K562 (cell line): ENCODE results near the gene TSC22D3. TPM values are rescaled to one million over a fixed set of nuclear protein-coding genes. Genes with fewer than 3 reads are reported as not detected.

Experiments
- ATF1 ChIP-seq, 2 experiments: fragments of 450-650 bp in 1 of 2; IDR thresholded peaks; 2 replicates each; pipeline ENCODE4 v1.6.1; 2016; ENCODE audit warnings: missing compliant biosample characterization in 1 of 2, missing genetic modification characterization in 1 of 2
- BCLAF1 ChIP-seq, 2 experiments: fragments of 450-650 bp in 1 of 2; IDR thresholded peaks; 2 replicates each; pipeline ENCODE4 v1.6.1; 2011 to 2017; ENCODE audit warnings: low read depth in 2 of 2, antibody characterized with exemption in 1 of 2, borderline replicate concordance in 1 of 2, low read length in 1 of 2, mild to moderate bottlenecking in 1 of 2, mixed read lengths in 1 of 2; ENCODE audit not compliant: control insufficient read depth in 1 of 2
- BHLHE40 ChIP-seq: IDR thresholded peaks from 2 replicates; pipeline ENCODE4 v1.6.1; 2011; ENCODE audit warnings: low read length, improper control_type of control experiment
- CHD1 ChIP-seq: fragments of 200-600 bp; sonication (generic); IDR thresholded peaks from one replicate; pipeline ENCODE4 v1.6.1; 2012; ENCODE audit warnings: mild to moderate bottlenecking, moderate library complexity, low read length, inconsistent platforms
- CXXC5 ChIP-seq: fragments of 250-450 bp; sonication (Bioruptor Pico); IDR thresholded peaks from 2 replicates; pipeline ENCODE4 v1.8.0; 2022; ENCODE audit warnings: inconsistent platforms, mild to moderate bottlenecking, moderate library complexity
- JUND ChIP-seq, 2 experiments: IDR thresholded peaks; 2 replicates in 1 of 2; 3 replicates in 1 of 2; pipeline ENCODE4 v1.6.1; 2011; ENCODE audit warnings: borderline replicate concordance in 2 of 2, low read depth in 2 of 2, low read length in 2 of 2, improper control_type of control experiment in 1 of 2, missing biosample characterization in 1 of 2, missing genetic modification characterization in 1 of 2, missing genetic modification reagents in 1 of 2
- KLF6 ChIP-seq: fragments of 250-450 bp; sonication (Bioruptor Pico); IDR thresholded peaks from 2 replicates; pipeline ENCODE4 v1.4.0; 2020; ENCODE audit warnings: mild to moderate bottlenecking, moderate library complexity, borderline replicate concordance
- MAZ ChIP-seq, 2 experiments: fragments of 450-650 bp in 1 of 2; sonication (generic) in 1 of 2; formaldehyde crosslinking; IDR thresholded peaks in 1 of 2; conservative IDR thresholded peaks in 1 of 2; 2 replicates each; pipeline versions ENCODE4 v1.4.0 to v1.5.0; 2020; ENCODE audit warnings: mild to moderate bottlenecking in 1 of 2, missing genetic modification reagents in 1 of 2
- MEF2A ChIP-seq: IDR thresholded peaks from 2 replicates; pipeline ENCODE4 v1.6.1; 2011; ENCODE audit warnings: low read depth, mild to moderate bottlenecking, low read length, moderate library complexity; ENCODE audit not compliant: control insufficient read depth
- MYNN ChIP-seq, 2 experiments: sonication (generic); formaldehyde crosslinking in 1 of 2; IDR thresholded peaks; 2 replicates each; pipeline versions ENCODE4 v1.5.0 to v1.6.1; 2016 to 2020; ENCODE audit warnings: antibody characterized with exemption in 1 of 2, missing genetic modification reagents in 1 of 2
- NEUROD1 ChIP-seq: fragments of 150-350 bp; IDR thresholded peaks from 2 replicates; pipeline ENCODE4 v1.6.1; 2014; ENCODE audit warnings: borderline replicate concordance, low read length, low read depth; ENCODE audit not compliant: partially characterized antibody
- NFE2L1 ChIP-seq: fragments of 450-650 bp; IDR thresholded peaks from 2 replicates; pipeline ENCODE4 v1.6.1; 2016; ENCODE audit warnings: missing genetic modification characterization, low read depth, mild to moderate bottlenecking, missing compliant biosample characterization, moderate library complexity, borderline replicate concordance
- OTX1 ChIP-seq: fragments of 450-650 bp; formaldehyde crosslinking; IDR thresholded peaks from 2 replicates; pipeline ENCODE4 v1.4.0; 2022; ENCODE audit warnings: mild to moderate bottlenecking
- PRDM10 ChIP-seq: fragments of 450-650 bp; IDR thresholded peaks from 2 replicates; pipeline ENCODE4 v1.6.1; 2018; ENCODE audit not compliant: partially characterized antibody
- PTTG1 ChIP-seq: fragments of 450-650 bp; IDR thresholded peaks from 2 replicates; pipeline ENCODE4 v1.6.1; 2016; ENCODE audit warnings: low read depth, mild to moderate bottlenecking, missing genetic modification characterization, missing compliant biosample characterization
- RCOR1 ChIP-seq, 2 experiments: IDR thresholded peaks; 2 replicates each; pipeline ENCODE4 v1.6.1; 2012; ENCODE audit warnings: low read depth in 2 of 2, low read length in 2 of 2, borderline replicate concordance in 1 of 2, improper control_type of control experiment in 1 of 2
- TCF3 ChIP-seq: sonication (generic); formaldehyde crosslinking; IDR thresholded peaks from 2 replicates; pipeline ENCODE4 v1.4.0; 2020; ENCODE audit warnings: mild to moderate bottlenecking, missing genetic modification reagents
- U2AF2 ChIP-seq: fragments of 200-400 bp; formaldehyde crosslinking; optimal IDR thresholded peaks from 2 replicates; pipeline ENCODE3; 2017; ENCODE audit warnings: low read depth, mild to moderate bottlenecking, low read length
- ZNF316 ChIP-seq: fragments of 450-650 bp; IDR thresholded peaks from 2 replicates; pipeline ENCODE4 v1.6.1; 2016
- ZNF551 ChIP-seq: fragments of 250-450 bp; sonication (Bioruptor Pico); IDR thresholded peaks from 2 replicates; pipeline ENCODE4 v1.5.0; 2021; ENCODE audit warnings: mild to moderate bottlenecking, moderate library complexity
- polyA plus RNA-seq, 8 experiments: library from polyadenylated mRNA; depleted of rRNA in 4 of 8; stranded (reverse) in 5 of 8; unstranded in 3 of 8; fragments of >200 nt; fragmentation: Nextera tagmentation in 2 of 8; fragmentation: Illumina TruSeq in 1 of 8; extraction: Ambion mirVana in 2 of 8; extraction: Trizol in 1 of 8; gene quantifications; 2 replicates each; pipeline versions ENCODE4 v1.2.1 to v1.2.3, GENCODE V29; 2011 to 2014; ENCODE audit warnings: inconsistent platforms in 1 of 8, missing spikeins in 1 of 8
- total RNA-seq, 7 experiments: library from RNA; depleted of rRNA in 6 of 7; stranded (reverse); fragments of >200 nt in 6 of 7; fragmentation: Illumina TruSeq in 2 of 7; extraction: Trizol in 2 of 7; gene quantifications; 2 replicates each; pipeline versions ENCODE4 v1.2.1 to v1.2.3, GENCODE V29; 2011 to 2021; ENCODE audit warnings: low replicate concordance in 1 of 7

TSC22D3 gene
- total and polyA plus RNA-seq, 9 of the 15 experiments (the other 6 are each of a cell fraction or from before 2014, with no cell fraction given), result 0.48 to 3.0 (median 0.87) TPM

GRCh38 chrX:107672955-107673378, 102.6 kb downstream of the TSC22D3 start (continued):
- TF ChIP-seq ATF1 (CRISPR knock-in tag; IDR thresholded peaks at IDR 0.05) (no peak), ATF1 (tag; IDR thresholded peaks at IDR 0.05) (peak; percentile 61), BHLHE40 (peak; percentile 67; the same call in 1 of the 2 replicates), JUND (IDR thresholded peaks at IDR 0.05; ENCODE audit: borderline replicate concordance, low read depth, low read length) (peak; percentile 44; the same call in 1 of the 2 replicates), JUND (tag; IDR thresholded peaks at IDR 0.05; ENCODE audit: borderline replicate concordance, low read depth, low read length) (no peak; the same call in 2 of the 3 replicates), U2AF2 (no peak), CXXC5 (CRISPR knock-in tag) (peak; percentile 94), KLF6 (CRISPR knock-in tag) (no peak), CHD1 (no peak), ZNF551 (no peak), MEF2A (no peak), PTTG1 (tag) (no peak), NFE2L1 (no peak), RCOR1 (IDR thresholded peaks at IDR 0.05; ENCODE audit: borderline replicate concordance in 1 of 2, low read depth in 2 of 2, low read length in 2 of 2) (no peak), TCF3 (CRISPR knock-in tag) (no peak), NEUROD1 (no peak), ZNF316 (no peak), MAZ (CRISPR knock-in tag; conservative IDR thresholded peaks at IDR 0.05 in 1 of 2, IDR thresholded peaks at IDR 0.05 in 1 of 2) (peak; percentile 60 to 86), PRDM10 (no peak), BCLAF1 (IDR thresholded peaks at IDR 0.05; ENCODE audit: borderline replicate concordance in 1 of 2, control insufficient read depth in 1 of 2, low read depth in 2 of 2, low read length in 1 of 2) (no peak), OTX1 (no peak), MYNN (IDR thresholded peaks at IDR 0.05) (peak; percentile 63; the same call in 1 of the 2 replicates), MYNN (CRISPR knock-in tag; IDR thresholded peaks at IDR 0.05) (no peak)
